Measurements from ENCODE around the gene PPM1J.

PPM1J gene

DNA sequence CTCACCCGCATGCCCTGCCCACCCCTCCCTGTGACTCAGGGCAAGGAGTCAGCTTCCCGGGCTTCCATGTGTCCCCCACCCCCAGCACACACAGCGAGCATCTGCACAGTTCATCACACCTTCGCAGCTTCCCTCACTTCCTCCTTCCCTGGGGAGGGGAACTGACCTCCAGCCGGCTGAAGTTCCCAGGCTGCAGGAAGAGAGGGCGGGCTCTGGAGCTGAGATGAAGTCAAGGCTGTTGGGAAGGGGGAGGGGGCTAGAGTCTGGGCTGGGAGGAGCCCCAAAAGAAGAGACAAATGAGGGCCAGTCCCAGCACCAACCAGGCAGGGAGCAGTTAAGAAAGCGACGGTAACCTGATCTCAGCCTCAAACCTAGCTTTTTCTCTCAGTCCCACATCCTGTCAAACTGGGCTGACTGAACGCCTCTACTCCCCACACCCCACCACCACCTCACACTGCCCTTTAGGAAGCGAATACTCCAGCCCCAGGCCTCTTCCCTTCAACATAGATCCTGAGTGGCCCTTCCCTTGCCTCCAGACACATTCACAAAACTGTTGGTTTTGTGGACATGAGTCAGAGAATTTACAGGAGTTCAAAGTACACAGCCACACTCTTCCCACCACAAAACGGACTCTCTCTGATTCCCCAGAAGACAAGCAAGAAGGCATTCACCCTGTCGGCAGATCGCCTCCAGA, 10.1 kb downstream of the PPM1J start:
- peak; percentile 89 for DNase-seq (ENCODE audit: low read depth)

- DNase-seq (ENCODE audit: low read depth) = no peak
Observed at GRCh38 chr1:112704391-112704933, 10.7 kb downstream of the PPM1J start.

- no peak for DNase-seq (ENCODE audit: low read depth)
Observed at GRCh38 chr1:112703706-112704105, 11.4 kb downstream of the PPM1J start.

DNA sequence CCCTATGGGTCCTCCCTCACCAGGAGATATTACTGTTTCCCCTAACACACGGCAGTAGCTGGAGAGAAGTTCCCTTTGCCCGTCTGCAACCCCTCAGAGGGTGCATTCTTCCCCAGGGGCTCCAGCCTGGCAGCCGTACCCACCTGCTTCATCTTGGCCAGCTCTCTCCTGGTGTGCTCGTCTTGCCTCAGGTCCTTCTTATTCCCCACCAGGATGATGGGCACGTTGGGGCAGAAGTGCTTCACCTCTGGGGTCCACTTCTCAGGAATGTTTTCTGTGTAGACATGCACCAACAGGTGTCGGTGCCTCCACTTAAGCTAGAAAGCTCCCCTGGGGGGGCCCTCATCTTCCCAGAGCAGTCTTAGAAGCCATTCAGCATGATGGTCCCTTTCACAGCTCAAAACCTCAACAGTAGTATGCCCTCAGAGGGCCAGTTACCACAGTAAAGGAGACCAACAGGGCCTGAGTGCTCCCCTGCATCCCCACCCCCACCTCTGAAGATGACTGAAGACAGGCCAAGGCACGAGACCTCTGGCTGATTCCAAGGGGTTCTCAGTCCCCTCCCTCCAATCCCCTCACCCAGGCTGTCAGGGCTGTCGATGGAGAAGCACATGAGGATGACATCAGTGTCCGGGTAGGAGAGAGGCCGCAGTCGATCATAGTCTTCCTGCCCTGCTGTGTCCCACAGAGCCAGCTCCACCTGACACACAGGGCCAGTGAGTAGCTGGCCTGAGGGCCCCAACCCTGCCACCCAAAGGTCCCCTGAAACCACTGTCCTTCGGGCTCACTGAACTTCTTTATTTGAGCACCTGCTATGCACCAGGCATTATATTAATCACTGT, 12.5 kb downstream of the PPM1J start:
- no peak for DNase-seq (ENCODE audit: low read depth)

GRCh38 chr1:112702067-112702395, 13.1 kb downstream of the PPM1J start:
- no peak for DNase-seq (ENCODE audit: low read depth)

DNA sequence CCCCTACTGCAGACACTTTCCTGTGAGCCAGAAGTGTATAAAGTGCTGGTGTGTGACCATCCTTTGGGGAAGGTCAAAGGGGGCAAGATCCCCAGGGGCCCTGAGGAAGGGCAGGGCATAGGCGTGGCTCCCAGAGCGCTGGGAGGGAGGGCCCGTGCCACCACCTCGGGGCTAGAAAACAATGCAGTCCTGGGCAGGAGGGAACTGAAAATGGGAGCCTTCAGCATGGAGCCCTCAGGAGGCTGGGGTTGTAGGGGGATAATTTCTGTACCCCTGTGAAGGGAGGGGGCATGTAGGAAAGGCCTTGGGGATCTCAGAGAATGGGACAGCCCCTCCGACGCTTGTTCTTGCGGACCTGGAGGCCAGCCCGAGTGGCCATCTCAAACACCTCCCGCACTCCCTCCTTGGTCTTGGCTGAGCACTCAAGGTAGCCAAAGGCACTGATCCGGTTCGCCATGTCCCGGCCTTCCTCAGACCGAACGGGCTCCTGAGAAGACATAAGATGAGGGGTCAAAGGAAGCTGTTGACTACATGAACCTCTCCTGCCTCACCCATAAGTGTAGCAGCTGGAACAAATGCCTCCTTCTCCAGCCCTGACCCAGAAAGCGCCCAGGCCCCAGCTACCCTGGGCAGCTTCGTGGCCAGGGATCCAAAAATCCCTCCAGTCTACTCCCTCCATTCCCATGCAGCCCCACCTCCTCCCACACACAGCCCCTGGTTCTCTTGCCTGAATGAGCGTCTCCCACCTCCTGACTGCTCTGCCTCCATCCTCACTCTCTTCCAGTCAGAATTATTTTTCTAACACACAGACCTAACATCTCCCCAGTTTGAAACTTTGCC, 13.7 kb downstream of the PPM1J start:
- DNase-seq (ENCODE audit: low read depth) = no peak

DNA sequence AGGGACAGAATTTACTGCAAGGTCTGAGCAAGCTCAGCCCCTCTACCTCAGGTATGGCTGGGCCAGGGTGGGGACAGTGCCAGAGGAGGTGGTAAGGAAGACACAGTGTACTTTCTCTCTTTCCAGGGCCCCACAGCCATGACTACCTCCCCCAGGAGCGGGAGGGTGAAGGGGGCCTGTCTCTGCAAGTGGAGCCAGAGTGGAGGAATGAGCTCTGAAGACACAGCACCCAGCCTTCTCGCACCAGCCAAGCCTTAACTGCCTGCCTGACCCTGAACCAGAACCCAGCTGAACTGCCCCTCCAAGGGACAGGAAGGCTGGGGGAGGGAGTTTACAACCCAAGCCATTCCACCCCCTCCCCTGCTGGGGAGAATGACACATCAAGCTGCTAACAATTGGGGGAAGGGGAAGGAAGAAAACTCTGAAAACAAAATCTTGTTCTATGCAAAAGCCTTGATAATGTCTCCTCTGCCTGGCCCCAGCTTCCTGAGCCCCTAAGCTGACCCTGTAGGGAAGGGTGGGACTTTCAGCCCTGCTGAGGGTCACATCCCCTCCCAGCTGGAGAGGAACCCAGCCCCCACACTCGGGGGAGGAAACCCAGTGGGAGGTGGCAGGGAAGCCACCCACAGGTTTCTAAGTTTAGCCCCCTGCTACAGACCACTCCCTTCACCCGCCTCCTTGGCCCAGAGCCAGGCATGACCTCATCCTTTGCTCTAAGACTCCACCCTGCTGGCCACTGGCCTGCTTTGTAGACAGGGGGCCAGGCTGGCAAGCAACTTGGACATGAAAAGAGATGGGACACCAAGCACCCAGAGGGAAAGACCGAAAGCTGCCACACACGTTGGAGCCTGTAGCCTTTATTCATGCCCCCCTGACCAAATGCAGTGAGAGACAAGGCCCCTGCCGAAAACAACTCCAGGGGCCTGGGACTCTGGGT, 14.6 kb downstream of the PPM1J start:
- peak; percentile 96 for DNase-seq (ENCODE audit: low read depth)

- no peak for DNase-seq (ENCODE audit: low read depth)
Observed at GRCh38 chr1:112699425-112700144, 15.5 kb downstream of the PPM1J start.

GRCh38 chr1:112698366-112699310, 16.5 kb downstream of the PPM1J start:
- DNase-seq (ENCODE audit: low read depth) = no peak

- no peak for DNase-seq (ENCODE audit: low read depth)
Observed at GRCh38 chr1:112697781-112698201, 17.3 kb downstream of the PPM1J start.

GRCh38 chr1:112696578-112697314, 18.4 kb downstream of the PPM1J start:
- DNase-seq (ENCODE audit: low read depth) = no peak

- DNase-seq (ENCODE audit: low read depth) = no peak
Observed at GRCh38 chr1:112695276-112695675, 19.9 kb downstream of the PPM1J start.

- DNase-seq (ENCODE audit: low read depth) = no peak
Observed at GRCh38 chr1:112694363-112694929, 20.7 kb downstream of the PPM1J start.

GRCh38 chr1:112693821-112694220, 21.3 kb downstream of the PPM1J start:
- no peak for DNase-seq (ENCODE audit: low read depth)

GRCh38 chr1:112692681-112693080, 22.5 kb downstream of the PPM1J start:
- no peak for DNase-seq (ENCODE audit: low read depth)

DNA sequence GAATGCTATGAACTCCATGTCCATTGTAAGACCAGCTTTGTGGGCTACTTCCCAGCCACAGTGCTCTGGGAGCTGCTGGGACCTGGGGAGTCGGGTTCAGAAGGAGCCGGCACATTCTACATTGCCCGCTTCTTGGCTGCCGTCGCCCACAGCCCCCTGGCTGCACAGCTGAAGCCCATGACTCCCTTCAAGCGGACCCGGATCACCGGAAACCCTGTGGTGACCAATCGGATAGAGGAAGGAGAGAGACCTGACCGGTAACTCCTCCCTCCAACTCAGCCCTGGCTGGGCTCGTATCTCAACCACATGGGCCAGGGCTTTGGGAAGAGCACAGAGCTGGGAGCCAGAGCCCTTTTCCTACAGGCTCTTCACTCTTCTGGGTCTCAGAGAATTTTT, 25.3 kb downstream of the PPM1J start:
- no peak for DNase-seq (ENCODE audit: low read depth)

DNA sequence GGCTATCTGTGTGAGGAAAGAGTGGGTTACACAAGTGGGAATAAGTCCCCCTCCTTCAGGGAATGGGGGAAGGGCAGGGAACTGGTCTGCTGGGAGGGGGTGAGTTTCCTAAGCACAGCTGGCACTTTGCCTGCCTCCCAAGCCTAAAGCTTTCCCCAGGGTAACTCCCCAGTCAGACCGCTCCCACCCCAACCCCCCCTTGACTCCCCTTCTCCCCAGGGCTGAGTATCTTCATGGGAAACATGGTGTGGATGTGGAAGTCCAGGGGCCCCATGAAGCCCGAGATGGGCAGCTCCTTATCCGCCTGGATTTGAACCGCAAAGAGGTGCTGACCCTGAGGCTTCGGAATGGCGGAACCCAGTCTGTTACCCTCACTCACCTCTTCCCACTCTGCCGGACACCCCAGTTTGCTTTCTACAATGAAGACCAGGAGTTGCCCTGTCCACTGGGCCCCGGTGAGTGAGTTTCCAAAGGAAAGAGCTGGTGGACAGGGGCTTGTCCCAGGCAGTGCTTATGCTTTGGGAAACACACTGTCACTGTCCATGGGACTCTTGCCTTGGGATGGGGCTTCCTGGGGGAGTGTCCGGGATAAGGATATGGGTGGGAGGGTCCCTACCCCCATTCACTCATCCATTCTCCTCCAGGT, 25.8 kb downstream of the PPM1J start:
- DNase-seq (ENCODE audit: low read depth) = no peak

GRCh38 chr1:112688781-112689193, 26.3 kb downstream of the PPM1J start:
- DNase-seq (ENCODE audit: low read depth) = no peak
